Measurements from ENCODE around the gene CHN2. TPM values are rescaled to one million over a fixed set of nuclear protein-coding genes. Genes with fewer than 3 reads are reported as not detected.

The CHN2 gene
- total RNA-seq, 1 experiment from 2014 or later: 7.7 TPM

DNA sequence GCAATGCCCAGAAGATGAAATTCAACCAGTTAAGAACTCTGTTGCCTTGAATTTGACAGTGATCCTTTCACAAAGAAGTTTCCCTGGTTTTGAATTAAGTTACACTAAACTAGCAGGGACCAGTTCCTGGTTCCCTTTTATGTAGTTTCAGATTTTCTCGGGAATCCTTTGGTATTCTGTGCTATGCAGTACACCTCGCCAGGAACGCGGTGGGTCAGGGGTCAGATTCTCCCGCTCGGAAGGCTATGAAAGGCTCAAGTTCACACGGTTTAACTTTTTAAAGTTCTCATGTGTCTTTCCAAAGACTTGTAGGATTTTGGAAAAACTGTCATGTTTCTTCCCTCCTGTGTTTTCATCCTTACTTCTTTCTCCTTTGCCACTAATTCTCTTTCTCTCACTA, 264.4 kb downstream of the CHN2 start:
- Histone ChIP-seq H3K79me2 (ENCODE audit: low read length) (no peaks in the 10 kb centered on the region), H3K4me1 (ENCODE audit: insufficient read depth, low read length) (peaks cover 8% of the 10 kb centered on the region), H3K4me3 (ENCODE audit: low read length) (no peak overlapping the region), H3K27ac (ENCODE audit: low read length) (no peak overlapping the region), H3K27me3 (ENCODE audit: low read length) (no peaks in the 10 kb centered on the region), H4K20me1 (ENCODE audit: low read length) (no peaks in the 10 kb centered on the region), H3K9me3 (ENCODE audit: low read length) (no peaks in the 10 kb centered on the region), H3K4me2 (ENCODE audit: low read length) (no peak overlapping the region), H3K9ac (ENCODE audit: low read length) (no peak overlapping the region), H3K9me2 (replicated peaks; ENCODE audit: low read length) (no peaks in the 10 kb centered on the region), H3F3A (ENCODE audit: low read length, unreplicated experiment) (no peaks in the 10 kb centered on the region), H3K36me3 (ENCODE audit: low read depth, low read length) (no peaks in the 10 kb centered on the region), H2AFZ (ENCODE audit: low read length) (no peak overlapping the region)
- TF ChIP-seq EZH2phosphoT487 (IDR thresholded peaks at IDR 0.05; ENCODE audit: borderline replicate concordance, low read length) (no peak), EZH2 (IDR thresholded peaks at IDR 0.05; ENCODE audit: low read length, unreplicated experiment) (no peak)
- TF ChIP-seq, protein P1, sequence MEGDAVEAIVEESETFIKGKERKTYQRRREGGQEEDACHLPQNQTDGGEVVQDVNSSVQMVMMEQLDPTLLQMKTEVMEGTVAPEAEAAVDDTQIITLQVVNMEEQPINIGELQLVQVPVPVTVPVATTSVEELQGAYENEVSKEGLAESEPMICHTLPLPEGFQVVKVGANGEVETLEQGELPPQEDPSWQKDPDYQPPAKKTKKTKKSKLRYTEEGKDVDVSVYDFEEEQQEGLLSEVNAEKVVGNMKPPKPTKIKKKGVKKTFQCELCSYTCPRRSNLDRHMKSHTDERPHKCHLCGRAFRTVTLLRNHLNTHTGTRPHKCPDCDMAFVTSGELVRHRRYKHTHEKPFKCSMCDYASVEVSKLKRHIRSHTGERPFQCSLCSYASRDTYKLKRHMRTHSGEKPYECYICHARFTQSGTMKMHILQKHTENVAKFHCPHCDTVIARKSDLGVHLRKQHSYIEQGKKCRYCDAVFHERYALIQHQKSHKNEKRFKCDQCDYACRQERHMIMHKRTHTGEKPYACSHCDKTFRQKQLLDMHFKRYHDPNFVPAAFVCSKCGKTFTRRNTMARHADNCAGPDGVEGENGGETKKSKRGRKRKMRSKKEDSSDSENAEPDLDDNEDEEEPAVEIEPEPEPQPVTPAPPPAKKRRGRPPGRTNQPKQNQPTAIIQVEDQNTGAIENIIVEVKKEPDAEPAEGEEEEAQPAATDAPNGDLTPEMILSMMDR (conservative IDR thresholded peaks at IDR 0.05; ENCODE audit: low read depth, low read length): no peak
- intact Hi-C loops (cut with micrococcal nuclease): no loop called here
- no TSS peak for BruUV-seq (replicated peaks)
- ChIA-PET POLR2A (ENCODE audit: unreplicated experiment) (no interaction called here), CTCF (no interaction called here)
- DNase-seq: no peak
- ATAC-seq: no peak

DNA sequence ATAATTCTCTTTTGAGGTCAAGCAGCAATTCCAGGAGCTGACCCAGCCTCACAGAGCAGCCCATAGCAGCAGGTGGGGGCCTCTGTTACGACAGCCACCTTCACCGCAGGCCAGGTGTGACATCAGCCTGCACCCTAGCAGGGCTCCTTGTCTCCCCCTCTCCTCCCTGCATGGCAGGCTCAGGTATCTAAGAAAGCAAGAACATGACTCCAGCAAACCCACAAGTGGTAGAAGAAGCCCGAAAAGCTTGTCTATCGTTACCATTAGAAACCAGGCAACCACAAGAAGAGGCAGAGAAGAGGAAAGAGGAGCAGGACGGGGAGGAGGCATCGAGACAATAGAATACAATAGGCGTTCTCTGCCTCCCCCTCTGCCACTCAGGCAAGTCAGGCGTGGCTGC, 265.0 kb downstream of the CHN2 start:
- Histone ChIP-seq H3F3A (ENCODE audit: low read length, unreplicated experiment) (no peaks in the 10 kb centered on the region), H3K9me3 (ENCODE audit: low read length) (no peaks in the 10 kb centered on the region), H3K4me1 (ENCODE audit: insufficient read depth, low read length) (peaks cover 10% of the 10 kb centered on the region), H3K4me3 (ENCODE audit: low read length) (no peak overlapping the region), H4K20me1 (ENCODE audit: low read length) (no peaks in the 10 kb centered on the region), H3K27ac (ENCODE audit: low read length) (no peak overlapping the region), H3K79me2 (ENCODE audit: low read length) (no peaks in the 10 kb centered on the region), H2AFZ (ENCODE audit: low read length) (no peak overlapping the region), H3K9me2 (replicated peaks; ENCODE audit: low read length) (no peaks in the 10 kb centered on the region), H3K9ac (ENCODE audit: low read length) (no peak overlapping the region), H3K36me3 (ENCODE audit: low read depth, low read length) (no peaks in the 10 kb centered on the region), H3K4me2 (ENCODE audit: low read length) (no peak overlapping the region), H3K27me3 (ENCODE audit: low read length) (no peaks in the 10 kb centered on the region)
- CTCF ChIA-PET: no interaction called here
- no peak for TF ChIP-seq EZH2 (IDR thresholded peaks at IDR 0.05; ENCODE audit: low read length, unreplicated experiment)
- TF ChIP-seq, protein P1 (conservative IDR thresholded peaks at IDR 0.05; ENCODE audit: low read depth, low read length): no peak
- no peak for TF ChIP-seq EZH2phosphoT487 (IDR thresholded peaks at IDR 0.05; ENCODE audit: borderline replicate concordance, low read length)
- POLR2A ChIA-PET (ENCODE audit: unreplicated experiment): no interaction called here
- intact Hi-C loops (cut with micrococcal nuclease): no loop called here
- no TSS peak for BruUV-seq (replicated peaks)
- ATAC-seq (no peak), DNase-seq (no peak)

DNA sequence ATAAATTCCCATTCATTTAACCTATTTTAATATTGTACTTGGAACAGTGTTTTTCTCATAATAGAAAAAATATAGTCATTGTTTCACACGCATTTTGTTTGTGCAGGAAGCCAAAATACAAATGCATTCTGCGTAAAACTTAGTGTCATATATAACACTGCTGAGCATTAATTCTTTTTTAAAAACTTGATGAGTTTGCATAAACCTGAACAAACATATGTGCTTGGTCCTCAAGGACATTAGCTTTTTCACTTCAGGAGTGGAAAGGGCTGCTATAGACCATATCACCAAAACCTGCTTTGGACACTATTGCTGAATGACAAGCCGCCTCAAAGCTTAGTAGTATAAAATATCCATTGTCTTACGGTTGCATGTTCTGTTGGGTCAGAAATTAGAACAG, 267.4 kb downstream of the CHN2 start:
- H3K9me2 ChIP-seq (replicated peaks; ENCODE audit: low read length): no peaks in the 10 kb centered on the region
- intact Hi-C loops (cut with micrococcal nuclease): no loop called here
- H3K4me3 ChIP-seq (ENCODE audit: low read length): no peak overlapping the region
- TF ChIP-seq, protein P1 (conservative IDR thresholded peaks at IDR 0.05; ENCODE audit: low read depth, low read length): no peak
- TF ChIP-seq EZH2 (IDR thresholded peaks at IDR 0.05; ENCODE audit: low read length, unreplicated experiment) (no peak), EZH2phosphoT487 (IDR thresholded peaks at IDR 0.05; ENCODE audit: borderline replicate concordance, low read length) (no peak)
- DNase-seq (no peak), ATAC-seq (no peak)
- H3K36me3 ChIP-seq (ENCODE audit: low read depth, low read length): no peaks in the 10 kb centered on the region
- H3K4me2 ChIP-seq (ENCODE audit: low read length): no peak overlapping the region
- no peaks in the 10 kb centered on the region for H4K20me1 ChIP-seq (ENCODE audit: low read length)
- H3K27ac ChIP-seq (ENCODE audit: low read length): no peak overlapping the region
- no peaks in the 10 kb centered on the region for H3F3A ChIP-seq (ENCODE audit: low read length, unreplicated experiment)
- BruUV-seq (replicated peaks): no TSS peak
- no peak overlapping the region for H3K9ac ChIP-seq (ENCODE audit: low read length)
- CTCF ChIA-PET: interaction anchor here (0.5 kb wide), 1 partner anchor 152 kb away, joined by 6 read pairs; no protein-coding TSS in a partner anchor
- H3K27me3 ChIP-seq (ENCODE audit: low read length): no peaks in the 10 kb centered on the region
- POLR2A ChIA-PET (ENCODE audit: unreplicated experiment): no interaction called here
- peaks cover 10% of the 10 kb centered on the region for H3K4me1 ChIP-seq (ENCODE audit: insufficient read depth, low read length)
- H3K79me2 ChIP-seq (ENCODE audit: low read length): no peaks in the 10 kb centered on the region
- H2AFZ ChIP-seq (ENCODE audit: low read length): no peak overlapping the region
- H3K9me3 ChIP-seq (ENCODE audit: low read length): no peaks in the 10 kb centered on the region
